ENCODE data around the gene METTL17.
"Not testable (repeated sequence)": the region's sequence is repeated elsewhere in the genome, so short reads cannot be mapped to it uniquely, and the experiment has no call there.

The METTL17 gene

DNA sequence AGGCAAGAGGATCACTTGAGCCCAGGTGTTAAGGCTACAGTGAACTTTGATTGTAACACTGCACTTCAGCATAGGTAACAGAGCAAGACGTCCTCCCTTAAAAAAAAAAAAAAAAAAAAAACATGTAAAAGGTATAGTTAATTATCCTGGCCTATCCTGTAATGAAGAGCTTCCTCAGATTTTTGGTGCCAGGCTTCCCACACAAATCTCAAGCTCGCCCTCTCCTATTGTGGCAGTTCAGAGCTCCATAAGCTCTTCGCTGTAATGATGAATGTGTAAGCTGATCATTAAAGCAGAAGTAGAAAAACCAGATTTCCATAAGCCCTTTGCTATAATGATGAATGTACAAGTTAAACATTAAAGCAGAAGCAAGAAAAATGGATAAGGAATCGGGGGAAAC, 7.3 kb downstream of the METTL17 start:
- DNase-seq (ENCODE audit: low read depth, low spot score): no peak

DNA sequence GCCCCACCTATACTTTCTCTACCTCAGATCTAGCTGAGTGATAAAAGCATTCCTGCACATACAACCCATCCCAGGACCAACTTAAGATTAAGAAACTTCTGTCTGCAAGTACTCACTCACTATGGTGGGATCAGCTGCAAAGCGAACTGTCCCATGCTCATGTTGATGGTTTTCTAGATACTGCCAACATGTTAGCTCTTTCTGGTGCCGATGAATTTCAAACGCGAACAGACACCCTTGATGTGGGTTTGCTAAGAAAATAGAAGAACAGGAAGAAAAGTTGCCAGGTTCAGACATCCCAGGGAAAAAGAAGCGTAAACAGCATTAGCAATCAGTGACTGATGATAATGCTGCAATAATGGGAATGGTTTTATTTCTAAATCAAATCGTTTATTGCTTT, 7.8 kb downstream of the METTL17 start:
- no peak for DNase-seq (ENCODE audit: low read depth, low spot score)

DNA sequence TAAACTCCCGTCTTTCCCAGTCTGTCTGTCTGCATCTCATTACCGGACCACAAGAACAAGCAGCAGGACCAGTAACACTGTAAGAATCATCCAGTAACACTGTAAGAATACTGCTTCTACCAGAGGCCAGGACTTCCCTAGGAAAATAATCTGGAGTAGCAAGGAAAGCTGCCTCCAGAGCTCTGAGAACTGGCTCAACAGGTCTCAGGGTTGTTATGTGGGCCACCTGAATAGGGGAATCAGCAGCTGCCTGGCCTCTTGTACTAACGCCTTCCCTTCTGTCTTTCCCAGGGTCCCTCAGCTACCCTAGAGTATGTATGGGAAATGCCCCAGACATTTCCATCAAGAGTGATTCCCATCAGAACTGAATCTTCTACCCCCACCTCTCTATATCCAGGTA, 8.4 kb downstream of the METTL17 start:
- no peak for DNase-seq (ENCODE audit: low read depth, low spot score)

DNA sequence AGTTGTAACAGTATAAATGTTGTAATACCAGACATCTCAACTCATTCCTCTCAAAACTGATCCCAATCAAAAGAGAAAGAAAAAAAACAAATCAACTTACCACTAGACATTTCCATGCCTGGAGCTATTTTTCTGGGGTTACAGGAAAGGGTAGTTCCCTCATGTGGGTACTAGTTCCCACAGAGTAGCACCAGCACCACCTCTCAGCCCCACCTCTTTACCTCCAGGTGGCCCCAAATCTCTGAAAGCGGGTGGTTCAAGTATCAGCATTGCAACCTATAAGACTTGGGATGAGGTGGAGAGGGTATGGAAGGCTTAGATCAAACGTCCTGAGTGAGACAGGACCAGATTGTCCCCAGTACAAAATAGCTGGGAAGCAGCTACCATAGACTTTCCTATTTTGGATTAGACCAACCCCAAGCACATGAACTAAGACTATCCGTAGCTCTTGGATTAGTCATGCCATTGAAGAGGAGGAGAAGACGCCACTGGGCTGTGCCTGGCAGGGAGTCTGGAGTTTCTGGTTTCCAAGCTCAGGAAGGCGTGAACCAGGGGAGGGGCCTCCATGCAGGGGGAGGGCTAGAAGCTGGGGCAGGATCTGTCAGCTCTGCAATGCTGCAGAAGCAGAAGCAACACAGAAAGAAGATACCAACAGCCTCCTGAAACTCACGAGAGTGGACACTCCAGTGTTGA, 9.0 kb downstream of the METTL17 start, which contains the start of gene SLC39A2:
SLC39A2 (plus strand) TSS at position 620 of the 693 bp plus-strand sequence. CDS start 154 bp downstream, outside the sequence.
- peak; percentile 45 for DNase-seq (ENCODE audit: low read depth, low spot score)

DNA sequence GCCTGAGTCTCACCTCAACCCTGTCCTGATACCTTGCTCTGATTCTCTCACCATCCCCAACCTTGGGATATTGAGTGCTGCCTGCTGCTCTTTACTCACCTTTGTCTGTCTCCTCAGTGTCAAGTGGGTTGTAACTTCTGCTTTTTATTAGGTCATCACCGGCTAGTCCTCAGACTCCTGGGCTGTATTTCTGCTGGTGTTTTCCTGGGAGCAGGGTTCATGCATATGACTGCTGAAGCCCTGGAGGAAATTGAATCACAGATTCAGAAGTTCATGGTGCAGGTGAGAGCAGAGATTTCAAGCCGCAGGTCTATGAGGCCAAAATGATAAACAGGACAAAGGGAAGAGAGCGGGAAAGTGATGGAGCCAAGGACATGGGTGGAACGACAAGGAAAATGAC, 9.8 kb downstream of the METTL17 start:
- no peak for DNase-seq (ENCODE audit: low read depth, low spot score)

DNA sequence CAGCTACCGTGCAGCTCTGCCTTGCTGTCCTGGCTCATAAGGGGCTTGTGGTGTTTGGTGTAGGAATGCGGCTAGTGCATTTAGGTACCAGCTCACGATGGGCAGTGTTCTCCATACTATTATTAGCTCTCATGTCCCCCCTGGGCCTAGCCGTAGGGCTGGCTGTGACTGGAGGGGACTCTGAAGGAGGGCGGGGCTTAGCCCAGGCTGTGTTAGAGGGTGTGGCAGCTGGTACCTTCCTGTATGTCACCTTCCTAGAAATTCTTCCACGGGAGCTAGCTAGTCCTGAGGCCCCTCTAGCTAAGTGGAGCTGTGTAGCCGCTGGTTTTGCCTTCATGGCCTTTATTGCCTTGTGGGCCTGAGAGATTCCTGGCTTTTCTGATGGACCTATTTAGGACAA, 11.4 kb downstream of the METTL17 start:
- DNase-seq (ENCODE audit: low read depth, low spot score): no peak

DNA sequence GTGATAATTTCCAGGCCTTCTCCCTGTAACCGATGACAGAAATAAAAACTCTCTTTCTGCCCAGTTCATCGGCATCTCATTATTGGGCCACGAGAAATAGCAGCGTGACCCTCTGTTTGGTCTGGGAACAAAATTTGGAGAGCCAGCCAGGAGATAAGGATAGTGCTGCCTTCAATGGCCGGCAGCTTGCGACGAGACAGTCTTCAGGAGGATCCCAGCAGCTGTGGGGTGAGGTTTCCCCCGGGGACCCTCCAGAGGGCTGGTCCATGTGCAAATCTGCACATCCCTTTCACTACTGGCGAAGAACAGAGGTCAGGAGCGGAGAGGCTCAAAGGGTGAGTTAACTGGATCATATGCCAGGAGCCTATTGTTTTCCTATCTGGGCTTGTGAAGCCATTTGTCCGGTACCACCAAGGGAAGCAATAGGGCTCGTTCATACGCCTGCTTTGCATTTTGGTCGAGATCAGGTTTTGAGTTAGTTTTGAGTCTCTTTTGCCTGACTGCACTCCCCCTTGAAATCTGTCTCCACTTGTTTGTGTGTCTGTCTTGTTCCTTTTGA, 14.1 kb downstream of the METTL17 start:
- DNase-seq (ENCODE audit: low read depth, low spot score): no peak

DNA sequence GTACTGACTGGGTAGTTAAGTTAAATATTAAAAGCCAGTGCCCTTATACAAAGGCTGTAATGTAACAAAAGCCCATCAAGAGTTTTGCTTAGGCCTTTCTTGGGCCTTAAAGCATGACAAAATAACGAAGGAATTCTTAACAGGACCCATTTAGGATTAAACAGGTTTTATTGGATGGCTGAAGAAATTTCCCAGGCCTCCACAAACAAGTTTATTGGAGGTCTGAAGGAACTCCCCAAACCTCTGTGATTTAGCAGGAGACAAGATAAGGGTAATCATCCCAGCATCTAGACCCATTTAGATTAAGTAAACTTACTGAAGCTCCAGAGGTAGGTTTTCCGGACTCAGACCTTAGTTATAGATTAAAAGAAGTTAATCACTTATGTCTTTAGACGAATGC, 19.9 kb downstream of the METTL17 start:
- DNase-seq (ENCODE audit: low read depth, low spot score): not testable (repeated sequence)

DNA sequence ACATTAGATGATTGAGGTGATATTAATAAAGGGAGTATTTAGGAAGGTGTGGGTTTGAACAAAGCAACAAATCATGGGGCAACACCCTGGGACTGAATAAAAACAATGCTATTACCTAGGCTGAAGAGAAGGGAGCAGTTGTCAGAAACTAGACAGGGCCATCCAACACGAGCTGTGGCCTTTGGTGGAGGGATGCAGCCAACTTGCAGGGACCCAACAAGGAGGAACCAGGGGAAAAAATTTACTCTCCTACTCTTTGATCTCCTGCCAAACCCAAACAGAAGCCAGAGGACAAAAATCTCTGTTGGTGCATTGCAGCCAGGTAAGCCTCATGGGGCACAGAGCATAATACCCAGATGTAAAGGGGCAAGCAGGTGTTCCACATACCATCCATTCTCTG, 21.4 kb downstream of the METTL17 start:
- DNase-seq (ENCODE audit: low read depth, low spot score): no peak

DNA sequence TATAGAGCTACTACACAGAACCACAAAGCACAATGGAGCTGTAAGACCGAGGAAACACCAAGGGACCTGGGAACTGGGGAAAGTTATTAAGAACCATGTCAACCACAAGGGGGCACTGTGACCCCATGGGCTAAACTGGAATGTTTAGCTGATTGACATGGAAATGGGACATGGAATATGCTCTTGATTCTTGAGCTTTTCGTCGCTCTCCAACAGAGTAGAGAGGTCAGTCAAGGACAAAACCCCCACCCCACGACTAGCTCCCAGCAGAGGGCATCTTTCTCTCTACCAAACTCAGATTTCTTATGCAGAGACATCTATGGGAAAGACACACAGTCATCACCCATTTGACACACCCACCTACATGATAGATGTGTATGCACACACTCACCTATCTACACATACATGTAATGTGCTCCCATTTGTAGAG, 25.0 kb downstream of the METTL17 start:
- peak; percentile 83 for DNase-seq (ENCODE audit: low read depth, low spot score)

DNA sequence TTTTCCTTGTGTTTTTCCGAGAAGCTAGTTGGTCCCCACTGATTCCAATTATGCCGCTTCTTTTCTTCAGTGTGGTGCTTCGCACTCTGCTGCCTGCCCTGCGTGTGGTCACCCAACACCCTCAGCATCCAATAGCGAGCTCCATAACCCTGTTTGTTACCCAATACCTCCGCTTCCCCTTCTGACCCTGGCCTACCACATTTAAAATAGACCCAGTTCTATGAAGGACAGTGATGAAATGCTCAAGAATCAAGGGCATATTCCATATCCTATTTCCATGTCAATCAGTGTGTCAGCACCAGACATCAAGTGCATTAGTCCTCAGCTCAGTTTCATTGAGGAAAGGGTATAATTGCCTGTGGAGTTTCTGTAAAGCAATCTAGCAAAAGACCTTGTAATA, 25.5 kb downstream of the METTL17 start:
- DNase-seq (ENCODE audit: low read depth, low spot score): no peak

DNA sequence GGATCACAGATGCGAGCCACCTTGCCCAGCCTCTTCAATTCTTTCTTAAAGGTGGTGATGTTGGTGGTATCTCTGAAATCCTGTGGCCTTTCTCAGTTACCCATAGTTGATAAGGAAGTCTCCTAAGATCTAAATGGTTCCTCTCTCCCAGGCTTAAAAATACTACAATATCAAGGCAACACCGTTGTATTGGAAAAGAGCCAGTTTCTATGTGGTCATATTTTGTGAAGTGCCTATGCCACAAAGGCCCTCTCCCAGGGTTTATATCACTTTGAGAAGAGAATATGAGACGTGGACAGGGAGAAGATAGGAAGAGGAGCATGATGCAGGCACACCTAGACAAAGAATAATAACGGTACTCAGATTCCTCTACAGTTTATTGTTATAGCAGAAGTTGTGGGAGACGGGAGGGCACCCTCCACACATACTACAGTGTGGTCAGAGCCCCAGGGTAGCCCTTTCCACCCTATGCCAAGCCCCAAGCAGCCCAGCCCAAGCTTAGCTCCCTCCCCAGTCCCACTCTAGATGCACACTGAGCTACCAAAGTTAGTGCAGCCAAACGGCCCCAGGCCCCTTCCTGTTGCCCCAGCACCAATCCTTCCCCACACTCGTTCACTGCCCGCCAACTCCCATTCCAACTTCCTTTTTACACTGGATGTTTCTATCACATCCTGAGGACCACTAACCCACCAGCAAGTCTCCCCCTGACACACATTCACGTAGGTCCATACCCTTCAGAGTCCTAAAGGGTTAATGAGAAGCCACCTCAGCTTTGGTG, 26.8 kb downstream of the METTL17 start:
- no peak for DNase-seq (ENCODE audit: low read depth, low spot score)

DNA sequence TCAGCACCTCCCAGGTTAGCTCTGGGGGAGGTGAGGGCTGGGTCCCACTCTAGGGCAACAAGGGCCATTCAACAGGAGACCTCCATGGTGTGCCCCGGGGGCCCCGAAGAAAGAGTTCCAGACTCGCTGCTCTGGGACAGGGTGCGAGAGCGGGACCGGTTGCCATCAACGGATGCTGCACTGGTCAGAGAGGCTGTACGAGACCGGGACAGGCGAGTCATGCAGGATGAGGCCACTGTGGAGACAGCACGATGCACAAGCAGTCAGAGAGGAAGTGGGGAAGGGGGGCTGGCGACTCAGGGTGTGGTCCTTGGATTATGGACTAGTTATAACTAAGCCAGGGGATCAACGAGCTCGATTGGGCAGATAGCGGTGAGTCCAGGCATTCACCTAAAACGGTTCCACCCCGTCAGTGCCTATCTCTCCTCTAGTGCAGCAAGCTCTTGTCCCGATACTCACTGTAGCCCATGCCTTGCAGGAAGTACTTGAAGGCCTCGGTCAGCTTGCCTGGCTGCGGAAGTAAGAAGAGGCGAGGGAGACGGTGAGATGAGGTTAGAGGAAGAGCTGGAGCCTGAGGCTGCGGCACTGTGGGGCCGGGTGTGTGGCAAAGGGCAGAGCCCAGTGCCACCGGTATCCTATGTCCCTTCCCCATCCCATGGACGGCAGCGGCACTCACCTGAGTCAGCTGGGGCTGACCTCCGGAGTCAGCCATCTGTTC, 27.9 kb downstream of the METTL17 start:
- DNase-seq (ENCODE audit: low read depth, low spot score): no peak

DNA sequence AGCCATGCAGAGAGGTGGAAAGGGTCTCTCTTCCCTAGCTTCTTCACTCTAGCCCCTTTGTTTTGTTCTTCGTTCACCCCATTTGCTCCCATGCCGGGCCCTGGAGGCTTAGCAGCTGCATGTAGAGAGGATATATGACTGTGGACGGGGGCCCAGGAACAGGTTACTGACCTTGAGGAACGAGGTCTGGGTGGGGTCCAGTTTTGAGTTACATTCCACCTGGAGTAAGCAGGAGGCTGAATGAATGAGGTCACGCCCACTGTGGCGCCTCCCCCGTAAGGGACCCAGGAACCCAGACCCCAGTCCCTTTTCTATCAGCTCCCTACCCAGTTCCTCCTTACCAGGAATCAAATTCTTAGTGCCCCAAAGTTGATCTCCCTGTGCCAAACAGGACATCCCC, 28.5 kb downstream of the METTL17 start:
- no peak for DNase-seq (ENCODE audit: low read depth, low spot score)

DNA sequence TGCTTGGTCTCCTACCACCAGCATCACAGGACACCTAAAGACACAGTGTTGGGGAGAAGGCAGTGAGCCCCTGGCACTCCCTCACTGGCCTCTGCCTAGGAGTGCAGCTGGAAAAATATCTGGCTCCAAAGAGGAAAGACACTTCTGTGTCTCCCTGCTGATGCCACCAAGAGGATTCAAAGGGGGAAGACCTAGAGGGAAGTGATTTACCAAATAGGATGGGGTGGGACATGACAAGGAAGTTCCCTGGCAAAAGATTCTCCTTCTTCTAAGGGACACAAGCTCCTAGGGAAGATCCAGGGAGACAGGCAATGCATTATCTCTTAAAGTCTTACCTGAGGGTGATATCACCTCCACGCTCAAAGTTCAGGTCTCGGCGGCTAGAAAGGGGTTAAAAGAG, 29.0 kb downstream of the METTL17 start:
- DNase-seq (ENCODE audit: low read depth, low spot score): no peak

DNA sequence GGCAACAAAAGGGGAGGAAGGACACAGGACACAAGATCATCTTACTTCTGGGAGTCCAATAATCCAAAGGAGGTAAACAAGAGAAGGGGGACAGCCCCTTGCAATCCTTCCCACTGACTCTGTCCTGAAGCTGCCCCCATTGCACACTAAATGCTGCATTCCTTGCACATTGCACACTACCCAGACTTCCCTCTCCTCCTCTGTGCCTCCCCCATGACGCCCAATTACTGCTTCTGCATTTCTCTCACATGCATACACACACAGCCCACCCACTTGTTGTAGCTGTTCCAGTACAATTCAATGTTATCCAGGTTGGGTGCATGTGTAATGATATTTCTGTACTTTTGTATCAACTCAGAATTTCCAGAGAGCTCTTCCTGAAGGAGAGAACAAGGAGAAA, 29.6 kb downstream of the METTL17 start:
- DNase-seq (ENCODE audit: low read depth, low spot score): no peak

DNA sequence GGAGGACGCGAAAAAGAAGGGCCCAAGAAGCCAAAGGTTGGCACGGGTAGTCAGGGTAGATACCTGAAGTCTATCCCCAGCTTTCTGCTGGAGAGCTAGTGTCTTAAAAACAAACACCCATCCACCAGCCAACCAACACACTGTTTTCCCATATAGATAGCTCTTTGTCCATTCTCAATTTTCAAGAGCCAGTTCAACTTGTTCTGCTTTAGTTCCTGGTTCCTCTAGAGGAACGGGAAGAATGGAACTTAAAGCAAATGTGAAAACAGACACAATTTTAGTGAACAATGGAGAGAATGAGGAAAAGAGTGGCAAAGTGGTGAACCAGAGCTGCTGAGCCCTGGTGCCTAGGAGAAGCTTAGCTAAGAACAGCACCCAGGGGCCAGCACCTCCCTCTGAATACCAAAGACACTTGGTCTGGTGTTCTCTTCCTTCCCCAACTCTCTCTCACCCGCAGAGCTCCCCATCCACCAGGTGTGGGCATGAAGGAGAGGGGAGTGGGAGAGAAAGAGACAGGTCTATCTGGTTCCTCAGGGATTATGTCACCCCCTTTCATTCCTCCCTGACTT, 31.3 kb downstream of the METTL17 start:
- DNase-seq (ENCODE audit: low read depth, low spot score): no peak

DNA sequence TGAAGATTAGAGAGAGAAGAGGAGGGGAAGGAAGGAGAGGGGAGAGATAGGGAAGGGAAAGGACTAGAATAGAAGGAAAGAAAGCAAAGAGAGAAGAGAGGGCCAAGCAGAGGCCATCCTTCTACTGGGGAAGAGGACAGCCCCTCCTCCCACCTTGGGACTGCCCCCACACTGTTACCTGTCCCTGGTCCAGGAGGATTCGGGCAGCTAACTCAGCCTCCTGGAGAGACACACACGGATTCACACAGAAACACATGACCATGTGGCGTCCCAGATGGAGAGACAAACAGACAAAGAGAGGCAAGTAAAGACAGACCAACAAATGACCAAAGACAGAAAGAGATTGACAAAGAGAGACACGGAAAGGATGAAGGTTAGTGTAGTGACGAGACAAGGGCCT, 32.9 kb downstream of the METTL17 start:
- DNase-seq (ENCODE audit: low read depth, low spot score): no peak

DNA sequence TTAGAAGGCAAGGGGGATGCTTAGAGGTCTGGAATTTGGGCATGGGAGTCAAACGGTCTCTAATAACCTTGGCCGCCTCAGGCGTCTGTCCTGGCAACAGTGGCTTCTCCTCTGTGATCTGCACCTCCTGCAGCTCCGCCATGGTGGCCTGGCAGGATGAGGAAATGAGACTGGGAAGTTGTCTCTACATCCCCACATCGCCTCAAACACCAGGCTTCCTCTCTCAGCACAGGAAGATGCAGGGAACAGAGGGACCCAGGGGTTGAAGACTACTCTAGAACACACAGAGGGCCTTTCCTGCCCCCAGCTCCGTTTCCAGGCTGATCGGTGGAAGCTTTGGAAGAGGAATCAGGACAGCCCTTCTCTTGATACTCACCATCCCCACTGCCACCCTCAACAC, 33.4 kb downstream of the METTL17 start:
- no peak for DNase-seq (ENCODE audit: low read depth, low spot score)

DNA sequence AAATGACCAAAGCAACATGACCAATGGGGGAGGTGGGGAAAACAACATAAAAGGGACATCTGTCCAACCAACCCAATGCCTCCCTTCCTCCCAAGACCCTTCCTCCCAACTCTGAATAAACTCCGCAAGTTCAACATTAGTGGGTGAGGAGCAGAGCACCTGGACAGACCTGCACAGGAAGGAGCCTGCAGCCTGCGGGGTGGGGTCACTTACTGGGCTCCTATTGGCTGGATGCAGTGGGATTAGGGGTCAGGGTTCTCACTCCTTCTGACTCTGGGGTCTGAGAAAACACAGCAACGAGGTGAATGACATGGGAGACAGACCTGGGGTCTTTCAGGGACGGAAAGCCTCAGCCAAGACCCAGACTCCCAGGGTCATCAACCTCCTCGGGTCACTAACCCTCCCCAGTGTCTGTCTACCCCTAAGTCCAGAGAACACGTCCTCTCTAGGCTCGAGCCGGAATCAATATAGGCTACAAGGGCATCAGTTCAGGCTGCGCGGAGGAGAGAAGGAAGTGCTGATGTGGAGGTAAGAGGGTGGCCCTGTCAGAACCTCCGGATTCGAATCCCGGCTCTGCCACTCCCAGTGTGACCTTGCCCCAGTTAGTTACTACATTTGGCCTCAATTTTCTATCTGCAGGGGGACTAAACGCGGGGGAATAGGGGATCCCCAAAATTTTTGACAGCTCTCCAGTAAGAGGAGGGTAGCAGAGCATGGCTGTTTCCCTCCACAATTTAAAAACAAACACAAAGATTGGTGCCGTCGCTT, 34.2 kb downstream of the METTL17 start:
- DNase-seq (ENCODE audit: low read depth, low spot score): no peak
